Right lobe of liver (tissue), 4 donors: Measurements from ENCODE around the gene PAK4.
"Not testable (repeated sequence)": the region's sequence is repeated elsewhere in the genome, so short reads cannot be mapped to it uniquely, and the experiment has no call there.

Source experiments
- CTCF ChIP-seq, 4 donors: fragments of 200-600 bp in 3 of 4; fragments of 450-650 bp in 1 of 4; IDR thresholded peaks; one replicate each; pipeline versions ENCODE4 v1.5.1 to v1.8.0; 2016 to 2022; ENCODE audit warnings: antibody characterized with exemption in 4 of 4, mild to moderate bottlenecking in 2 of 4
- POLR2A ChIP-seq: fragments of 450-650 bp; IDR thresholded peaks from one replicate; pipeline ENCODE4 v1.6.1; 2017; ENCODE audit warnings: antibody characterized with exemption, mild to moderate bottlenecking
- donor health status: DM: no; HTN: no; CAD: no.
- donor health status: DM: no; HTN: no; CAD: no.
- donor health status: DM: no; HTN: yes; CAD: no.

- TF ChIP-seq CTCF (IDR thresholded peaks at IDR 0.05); POLR2A: not testable (repeated sequence)
Observed at GRCh38 chr19:39215323-39215722, 89.7 kb downstream of the PAK4 start.
